K562 (cell line): ENCODE results near the gene FRYL. TPM values are rescaled to one million over a fixed set of nuclear protein-coding genes. Genes with fewer than 3 reads are reported as not detected.
A peak's percentile ranks its signal among the peaks of the same experiment; 100 is the strongest.

Experiments used
- BRD9 ChIP-seq: fragments of 450-650 bp; IDR thresholded peaks from 2 replicates; pipeline ENCODE4 v1.6.1; 2018; ENCODE audit warnings: low read depth; ENCODE audit not compliant: partially characterized antibody
- CTBP1 ChIP-seq: fragments of 450-650 bp; IDR thresholded peaks from 2 replicates; pipeline ENCODE4 v1.6.1; 2016; ENCODE audit warnings: borderline replicate concordance
- FOSL1 ChIP-seq: fragments of 200-800 bp; sonication (Bioruptor generic); conservative IDR thresholded peaks from 2 replicates; pipeline ENCODE4 v1.6.1; 2016; ENCODE audit warnings: missing genetic modification characterization, missing compliant biosample characterization
- MYC ChIP-seq, 2 experiments: fragments of 250-450 bp in 1 of 2; sonication (Bioruptor Pico) in 1 of 2; IDR thresholded peaks; 2 replicates each; pipeline versions ENCODE4 v1.5.1 to v1.6.1; 2012 to 2021; ENCODE audit warnings: low read depth in 2 of 2, borderline replicate concordance in 1 of 2, improper control_type of control experiment in 1 of 2, low read length in 1 of 2, mild to moderate bottlenecking in 1 of 2, moderate library complexity in 1 of 2
- RAD51 ChIP-seq: fragments of 450-650 bp; IDR thresholded peaks from 2 replicates; pipeline ENCODE4 v1.7.1; 2016; ENCODE audit warnings: low read depth, mild to moderate bottlenecking, borderline replicate concordance
- SIX5 ChIP-seq, 2 experiments: IDR thresholded peaks; 2 replicates each; pipeline ENCODE4 v1.6.1; 2011; ENCODE audit warnings: low read length in 2 of 2, borderline replicate concordance in 1 of 2, low read depth in 1 of 2, mild to moderate bottlenecking in 1 of 2, moderate library complexity in 1 of 2; ENCODE audit not compliant: insufficient read depth in 1 of 2
- STAT5A ChIP-seq: IDR thresholded peaks from 2 replicates; pipeline ENCODE4 v1.6.1; 2012; ENCODE audit warnings: low read length, inconsistent platforms, borderline replicate concordance
- TAF9B ChIP-seq: fragments of 450-650 bp; IDR thresholded peaks from 2 replicates; pipeline ENCODE4 v1.6.1; 2018; ENCODE audit warnings: mild to moderate bottlenecking; ENCODE audit not compliant: partially characterized antibody
- polyA plus RNA-seq, 8 experiments: library from polyadenylated mRNA; depleted of rRNA in 4 of 8; stranded (reverse) in 5 of 8; unstranded in 3 of 8; fragments of >200 nt; fragmentation: Nextera tagmentation in 2 of 8; fragmentation: Illumina TruSeq in 1 of 8; extraction: Ambion mirVana in 2 of 8; extraction: Trizol in 1 of 8; gene quantifications; 2 replicates each; pipeline versions ENCODE4 v1.2.1 to v1.2.3, GENCODE V29; 2011 to 2014; ENCODE audit warnings: inconsistent platforms in 1 of 8, missing spikeins in 1 of 8
- total RNA-seq, 7 experiments: library from RNA; depleted of rRNA in 6 of 7; stranded (reverse); fragments of >200 nt in 6 of 7; fragmentation: Illumina TruSeq in 2 of 7; extraction: Trizol in 2 of 7; gene quantifications; 2 replicates each; pipeline versions ENCODE4 v1.2.1 to v1.2.3, GENCODE V29; 2011 to 2021; ENCODE audit warnings: low replicate concordance in 1 of 7
- TF ChIP-seq, protein P1 (sequence below): sonication (generic); formaldehyde crosslinking; IDR thresholded peaks from 2 replicates; pipeline ENCODE4 v1.8.0; 2022; ENCODE audit warnings: mild to moderate bottlenecking, missing genetic modification reagents
- TF ChIP-seq, protein P2 (sequence below): fragments of 200-600 bp; sonication (generic); IDR thresholded peaks from one replicate; pipeline ENCODE4 v1.6.1; 2012; ENCODE audit warnings: mild to moderate bottlenecking, low read depth, low read length, inconsistent platforms

The FRYL gene
- total and polyA plus RNA-seq, 9 of the 15 experiments (the other 6 are each of a cell fraction or from before 2014, with no cell fraction given): 7.2 to 34.9 (median 15.9) TPM

DNA sequence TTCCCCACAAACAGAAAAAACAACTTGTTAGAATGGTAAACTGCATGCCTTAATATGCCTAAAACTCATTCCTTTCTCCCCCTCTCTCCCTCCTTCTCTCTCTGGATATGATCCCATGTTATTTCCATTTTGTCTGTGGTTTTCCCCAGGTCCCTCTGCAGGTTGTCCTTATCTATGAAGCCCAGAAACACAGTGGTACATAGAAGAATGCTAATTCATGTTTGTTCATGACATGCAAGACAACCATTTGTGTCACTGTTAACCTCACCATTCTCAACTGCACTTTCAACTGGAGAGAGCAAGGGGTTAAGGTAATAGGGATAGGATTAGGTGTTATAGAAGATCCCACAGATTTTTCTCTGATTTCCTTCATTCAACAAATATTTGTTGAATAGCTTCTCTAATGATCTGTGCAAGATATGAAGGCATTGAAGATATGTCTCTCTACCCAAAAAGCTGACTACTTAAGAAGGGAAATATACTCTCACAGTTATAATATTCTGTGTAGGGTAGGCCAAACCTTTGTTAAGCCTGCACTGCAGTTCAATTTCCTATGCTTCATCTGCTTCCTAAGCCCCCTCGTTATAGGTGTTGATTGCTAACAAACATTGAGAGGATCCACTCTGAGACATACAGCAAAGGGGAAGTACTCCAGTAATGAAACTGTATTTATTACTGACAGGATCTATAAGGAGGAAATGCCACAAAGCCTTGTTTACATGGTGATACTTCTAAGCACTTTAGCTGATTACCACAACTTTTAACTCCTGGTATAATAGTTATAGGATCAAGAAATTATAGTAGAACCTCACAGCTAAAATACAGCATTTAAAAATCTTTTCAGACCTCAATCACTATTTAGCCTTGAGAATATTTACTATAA is 96.1 kb downstream of the FRYL start (continued):
- TF ChIP-seq, protein P1, sequence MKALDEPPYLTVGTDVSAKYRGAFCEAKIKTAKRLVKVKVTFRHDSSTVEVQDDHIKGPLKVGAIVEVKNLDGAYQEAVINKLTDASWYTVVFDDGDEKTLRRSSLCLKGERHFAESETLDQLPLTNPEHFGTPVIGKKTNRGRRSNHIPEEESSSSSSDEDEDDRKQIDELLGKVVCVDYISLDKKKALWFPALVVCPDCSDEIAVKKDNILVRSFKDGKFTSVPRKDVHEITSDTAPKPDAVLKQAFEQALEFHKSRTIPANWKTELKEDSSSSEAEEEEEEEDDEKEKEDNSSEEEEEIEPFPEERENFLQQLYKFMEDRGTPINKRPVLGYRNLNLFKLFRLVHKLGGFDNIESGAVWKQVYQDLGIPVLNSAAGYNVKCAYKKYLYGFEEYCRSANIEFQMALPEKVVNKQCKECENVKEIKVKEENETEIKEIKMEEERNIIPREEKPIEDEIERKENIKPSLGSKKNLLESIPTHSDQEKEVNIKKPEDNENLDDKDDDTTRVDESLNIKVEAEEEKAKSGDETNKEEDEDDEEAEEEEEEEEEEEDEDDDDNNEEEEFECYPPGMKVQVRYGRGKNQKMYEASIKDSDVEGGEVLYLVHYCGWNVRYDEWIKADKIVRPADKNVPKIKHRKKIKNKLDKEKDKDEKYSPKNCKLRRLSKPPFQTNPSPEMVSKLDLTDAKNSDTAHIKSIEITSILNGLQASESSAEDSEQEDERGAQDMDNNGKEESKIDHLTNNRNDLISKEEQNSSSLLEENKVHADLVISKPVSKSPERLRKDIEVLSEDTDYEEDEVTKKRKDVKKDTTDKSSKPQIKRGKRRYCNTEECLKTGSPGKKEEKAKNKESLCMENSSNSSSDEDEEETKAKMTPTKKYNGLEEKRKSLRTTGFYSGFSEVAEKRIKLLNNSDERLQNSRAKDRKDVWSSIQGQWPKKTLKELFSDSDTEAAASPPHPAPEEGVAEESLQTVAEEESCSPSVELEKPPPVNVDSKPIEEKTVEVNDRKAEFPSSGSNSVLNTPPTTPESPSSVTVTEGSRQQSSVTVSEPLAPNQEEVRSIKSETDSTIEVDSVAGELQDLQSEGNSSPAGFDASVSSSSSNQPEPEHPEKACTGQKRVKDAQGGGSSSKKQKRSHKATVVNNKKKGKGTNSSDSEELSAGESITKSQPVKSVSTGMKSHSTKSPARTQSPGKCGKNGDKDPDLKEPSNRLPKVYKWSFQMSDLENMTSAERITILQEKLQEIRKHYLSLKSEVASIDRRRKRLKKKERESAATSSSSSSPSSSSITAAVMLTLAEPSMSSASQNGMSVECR (CRISPR knock-in tag): no peak
- TF ChIP-seq BRD9 (peak; percentile 80), CTBP1 (peak; percentile 85), STAT5A (peak; percentile 88), SIX5 (IDR thresholded peaks at IDR 0.05; ENCODE audit: borderline replicate concordance in 1 of 2, insufficient read depth in 1 of 2, low read depth in 1 of 2, low read length in 2 of 2) (no peak), TAF9B (no peak), RAD51 (no peak; the same call in 1 of the 2 replicates), MYC (IDR thresholded peaks at IDR 0.05; ENCODE audit: low read depth, low read length) (0 out of 2 replicates have a peak, but pooled peaks have one; percentile 38), MYC (CRISPR knock-in tag; IDR thresholded peaks at IDR 0.05; ENCODE audit: borderline replicate concordance, low read depth) (no peak), FOSL1 (tag) (peak; percentile 60)
- TF ChIP-seq, protein P2, sequence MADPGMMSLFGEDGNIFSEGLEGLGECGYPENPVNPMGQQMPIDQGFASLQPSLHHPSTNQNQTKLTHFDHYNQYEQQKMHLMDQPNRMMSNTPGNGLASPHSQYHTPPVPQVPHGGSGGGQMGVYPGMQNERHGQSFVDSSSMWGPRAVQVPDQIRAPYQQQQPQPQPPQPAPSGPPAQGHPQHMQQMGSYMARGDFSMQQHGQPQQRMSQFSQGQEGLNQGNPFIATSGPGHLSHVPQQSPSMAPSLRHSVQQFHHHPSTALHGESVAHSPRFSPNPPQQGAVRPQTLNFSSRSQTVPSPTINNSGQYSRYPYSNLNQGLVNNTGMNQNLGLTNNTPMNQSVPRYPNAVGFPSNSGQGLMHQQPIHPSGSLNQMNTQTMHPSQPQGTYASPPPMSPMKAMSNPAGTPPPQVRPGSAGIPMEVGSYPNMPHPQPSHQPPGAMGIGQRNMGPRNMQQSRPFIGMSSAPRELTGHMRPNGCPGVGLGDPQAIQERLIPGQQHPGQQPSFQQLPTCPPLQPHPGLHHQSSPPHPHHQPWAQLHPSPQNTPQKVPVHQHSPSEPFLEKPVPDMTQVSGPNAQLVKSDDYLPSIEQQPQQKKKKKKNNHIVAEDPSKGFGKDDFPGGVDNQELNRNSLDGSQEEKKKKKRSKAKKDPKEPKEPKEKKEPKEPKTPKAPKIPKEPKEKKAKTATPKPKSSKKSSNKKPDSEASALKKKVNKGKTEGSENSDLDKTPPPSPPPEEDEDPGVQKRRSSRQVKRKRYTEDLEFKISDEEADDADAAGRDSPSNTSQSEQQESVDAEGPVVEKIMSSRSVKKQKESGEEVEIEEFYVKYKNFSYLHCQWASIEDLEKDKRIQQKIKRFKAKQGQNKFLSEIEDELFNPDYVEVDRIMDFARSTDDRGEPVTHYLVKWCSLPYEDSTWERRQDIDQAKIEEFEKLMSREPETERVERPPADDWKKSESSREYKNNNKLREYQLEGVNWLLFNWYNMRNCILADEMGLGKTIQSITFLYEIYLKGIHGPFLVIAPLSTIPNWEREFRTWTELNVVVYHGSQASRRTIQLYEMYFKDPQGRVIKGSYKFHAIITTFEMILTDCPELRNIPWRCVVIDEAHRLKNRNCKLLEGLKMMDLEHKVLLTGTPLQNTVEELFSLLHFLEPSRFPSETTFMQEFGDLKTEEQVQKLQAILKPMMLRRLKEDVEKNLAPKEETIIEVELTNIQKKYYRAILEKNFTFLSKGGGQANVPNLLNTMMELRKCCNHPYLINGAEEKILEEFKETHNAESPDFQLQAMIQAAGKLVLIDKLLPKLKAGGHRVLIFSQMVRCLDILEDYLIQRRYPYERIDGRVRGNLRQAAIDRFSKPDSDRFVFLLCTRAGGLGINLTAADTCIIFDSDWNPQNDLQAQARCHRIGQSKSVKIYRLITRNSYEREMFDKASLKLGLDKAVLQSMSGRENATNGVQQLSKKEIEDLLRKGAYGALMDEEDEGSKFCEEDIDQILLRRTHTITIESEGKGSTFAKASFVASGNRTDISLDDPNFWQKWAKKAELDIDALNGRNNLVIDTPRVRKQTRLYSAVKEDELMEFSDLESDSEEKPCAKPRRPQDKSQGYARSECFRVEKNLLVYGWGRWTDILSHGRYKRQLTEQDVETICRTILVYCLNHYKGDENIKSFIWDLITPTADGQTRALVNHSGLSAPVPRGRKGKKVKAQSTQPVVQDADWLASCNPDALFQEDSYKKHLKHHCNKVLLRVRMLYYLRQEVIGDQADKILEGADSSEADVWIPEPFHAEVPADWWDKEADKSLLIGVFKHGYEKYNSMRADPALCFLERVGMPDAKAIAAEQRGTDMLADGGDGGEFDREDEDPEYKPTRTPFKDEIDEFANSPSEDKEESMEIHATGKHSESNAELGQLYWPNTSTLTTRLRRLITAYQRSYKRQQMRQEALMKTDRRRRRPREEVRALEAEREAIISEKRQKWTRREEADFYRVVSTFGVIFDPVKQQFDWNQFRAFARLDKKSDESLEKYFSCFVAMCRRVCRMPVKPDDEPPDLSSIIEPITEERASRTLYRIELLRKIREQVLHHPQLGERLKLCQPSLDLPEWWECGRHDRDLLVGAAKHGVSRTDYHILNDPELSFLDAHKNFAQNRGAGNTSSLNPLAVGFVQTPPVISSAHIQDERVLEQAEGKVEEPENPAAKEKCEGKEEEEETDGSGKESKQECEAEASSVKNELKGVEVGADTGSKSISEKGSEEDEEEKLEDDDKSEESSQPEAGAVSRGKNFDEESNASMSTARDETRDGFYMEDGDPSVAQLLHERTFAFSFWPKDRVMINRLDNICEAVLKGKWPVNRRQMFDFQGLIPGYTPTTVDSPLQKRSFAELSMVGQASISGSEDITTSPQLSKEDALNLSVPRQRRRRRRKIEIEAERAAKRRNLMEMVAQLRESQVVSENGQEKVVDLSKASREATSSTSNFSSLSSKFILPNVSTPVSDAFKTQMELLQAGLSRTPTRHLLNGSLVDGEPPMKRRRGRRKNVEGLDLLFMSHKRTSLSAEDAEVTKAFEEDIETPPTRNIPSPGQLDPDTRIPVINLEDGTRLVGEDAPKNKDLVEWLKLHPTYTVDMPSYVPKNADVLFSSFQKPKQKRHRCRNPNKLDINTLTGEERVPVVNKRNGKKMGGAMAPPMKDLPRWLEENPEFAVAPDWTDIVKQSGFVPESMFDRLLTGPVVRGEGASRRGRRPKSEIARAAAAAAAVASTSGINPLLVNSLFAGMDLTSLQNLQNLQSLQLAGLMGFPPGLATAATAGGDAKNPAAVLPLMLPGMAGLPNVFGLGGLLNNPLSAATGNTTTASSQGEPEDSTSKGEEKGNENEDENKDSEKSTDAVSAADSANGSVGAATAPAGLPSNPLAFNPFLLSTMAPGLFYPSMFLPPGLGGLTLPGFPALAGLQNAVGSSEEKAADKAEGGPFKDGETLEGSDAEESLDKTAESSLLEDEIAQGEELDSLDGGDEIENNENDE: peak; percentile 38
